SKM-1 (cell line): ENCODE data around the gene ALLC.
"Not testable (repeated sequence)": the region's sequence is repeated elsewhere in the genome, so short reads cannot be mapped to it uniquely, and the experiment has no call there.

ENCODE experiments used
- DNase-seq: peaks from one replicate; lab custom pipeline; 2025; ENCODE audit not compliant: unreplicated experiment; lab: John Stamatoyannopoulos, UW

The ALLC gene

DNA sequence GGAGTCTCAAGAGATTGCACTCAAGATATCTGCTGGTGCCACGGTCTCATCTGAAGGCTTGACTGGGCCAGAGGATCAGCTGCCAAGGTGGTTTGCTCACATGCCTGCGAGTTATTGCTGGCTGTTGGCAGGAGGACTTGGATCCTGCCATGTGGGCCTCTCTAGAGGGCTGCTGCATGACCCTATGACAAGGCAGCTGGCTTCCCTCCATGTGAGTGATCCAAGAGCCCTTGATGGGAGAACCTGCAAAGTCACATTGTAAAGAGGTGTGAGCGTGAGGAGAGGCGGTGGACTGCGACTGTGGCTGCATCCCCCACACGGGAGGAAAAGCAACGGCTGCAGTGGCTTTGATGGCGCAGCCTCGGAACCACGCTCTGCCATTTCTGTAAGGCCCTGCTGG is 4.0 kb upstream of the ALLC start:
- no peak for DNase-seq

DNA sequence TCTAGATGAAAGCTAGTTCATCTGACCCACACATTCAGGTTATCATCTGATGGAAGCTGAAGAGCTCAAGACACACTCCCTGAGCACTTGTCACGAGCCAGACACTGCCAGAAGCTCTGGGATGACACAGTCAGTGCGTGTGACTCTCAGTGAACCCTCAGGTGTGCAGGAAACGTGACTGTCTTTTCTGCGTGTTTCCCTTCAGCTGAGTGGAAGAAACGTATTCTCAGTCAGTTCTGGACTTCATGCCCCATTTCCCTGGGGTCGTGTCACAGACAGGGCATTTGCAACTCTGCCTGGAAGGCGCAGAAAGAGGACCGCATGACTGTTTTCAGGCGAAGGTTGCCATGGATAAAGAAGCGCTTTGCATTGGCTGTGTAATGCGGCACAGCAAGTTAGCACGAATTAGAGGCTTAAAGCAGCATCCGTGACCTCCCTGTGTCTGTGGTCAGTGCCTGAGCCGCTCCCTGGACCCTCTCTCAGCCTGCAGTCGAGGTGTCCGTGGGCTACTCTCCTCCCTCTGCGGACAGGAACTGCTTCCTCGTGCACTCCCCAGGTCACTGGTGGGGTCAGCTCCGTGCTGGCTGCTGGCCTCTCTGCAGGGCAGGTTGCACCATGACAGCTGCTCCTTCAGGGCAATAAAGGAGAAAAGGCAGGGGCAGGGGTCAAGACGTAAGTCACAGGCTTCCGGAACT is 3.3 kb upstream of the ALLC start:
- DNase-seq = no peak

DNA sequence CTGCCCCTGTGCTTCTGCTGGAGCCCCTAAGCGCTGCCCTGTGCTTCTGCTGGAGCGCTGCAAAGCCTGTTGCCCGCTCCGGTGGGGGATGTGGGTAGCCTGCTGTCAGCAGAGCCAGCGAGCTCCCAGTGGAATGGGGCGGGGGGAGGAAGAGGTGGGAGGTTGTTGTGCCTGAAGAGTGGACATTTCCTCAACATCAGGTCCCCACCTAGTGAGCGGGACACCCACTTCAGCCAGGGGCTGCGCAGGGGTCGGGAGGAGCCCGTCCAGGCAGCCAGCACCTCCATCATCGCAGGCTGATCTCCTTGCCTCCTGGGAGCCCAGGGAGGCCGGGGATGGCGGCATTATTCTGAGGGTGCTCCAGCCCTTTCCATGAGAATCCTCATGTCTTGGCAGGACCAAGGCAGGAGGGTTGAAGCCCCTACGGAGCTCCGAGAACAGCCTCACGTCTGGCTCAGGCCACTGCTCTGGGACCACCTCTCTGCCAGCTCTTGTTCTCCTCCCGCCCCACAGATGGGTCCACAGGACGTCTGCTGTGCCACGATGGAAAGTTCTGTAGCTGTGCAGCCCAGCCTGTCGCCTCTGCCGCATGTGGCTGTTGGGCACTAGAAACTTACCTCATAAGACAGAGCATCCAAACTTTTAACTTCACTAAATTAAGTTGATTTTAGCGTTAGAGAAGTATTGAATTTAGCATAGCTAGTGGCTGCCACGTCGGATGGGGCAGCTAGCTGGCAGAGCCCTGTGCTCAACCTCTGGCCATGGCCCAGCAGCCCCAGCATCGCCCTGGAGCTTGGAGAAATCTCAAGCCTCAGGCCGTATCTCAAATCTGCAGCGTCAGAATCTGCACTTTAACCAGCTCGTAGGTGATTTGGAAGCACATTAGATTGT is 1.9 kb upstream of the ALLC start:
- no peak for DNase-seq

DNA sequence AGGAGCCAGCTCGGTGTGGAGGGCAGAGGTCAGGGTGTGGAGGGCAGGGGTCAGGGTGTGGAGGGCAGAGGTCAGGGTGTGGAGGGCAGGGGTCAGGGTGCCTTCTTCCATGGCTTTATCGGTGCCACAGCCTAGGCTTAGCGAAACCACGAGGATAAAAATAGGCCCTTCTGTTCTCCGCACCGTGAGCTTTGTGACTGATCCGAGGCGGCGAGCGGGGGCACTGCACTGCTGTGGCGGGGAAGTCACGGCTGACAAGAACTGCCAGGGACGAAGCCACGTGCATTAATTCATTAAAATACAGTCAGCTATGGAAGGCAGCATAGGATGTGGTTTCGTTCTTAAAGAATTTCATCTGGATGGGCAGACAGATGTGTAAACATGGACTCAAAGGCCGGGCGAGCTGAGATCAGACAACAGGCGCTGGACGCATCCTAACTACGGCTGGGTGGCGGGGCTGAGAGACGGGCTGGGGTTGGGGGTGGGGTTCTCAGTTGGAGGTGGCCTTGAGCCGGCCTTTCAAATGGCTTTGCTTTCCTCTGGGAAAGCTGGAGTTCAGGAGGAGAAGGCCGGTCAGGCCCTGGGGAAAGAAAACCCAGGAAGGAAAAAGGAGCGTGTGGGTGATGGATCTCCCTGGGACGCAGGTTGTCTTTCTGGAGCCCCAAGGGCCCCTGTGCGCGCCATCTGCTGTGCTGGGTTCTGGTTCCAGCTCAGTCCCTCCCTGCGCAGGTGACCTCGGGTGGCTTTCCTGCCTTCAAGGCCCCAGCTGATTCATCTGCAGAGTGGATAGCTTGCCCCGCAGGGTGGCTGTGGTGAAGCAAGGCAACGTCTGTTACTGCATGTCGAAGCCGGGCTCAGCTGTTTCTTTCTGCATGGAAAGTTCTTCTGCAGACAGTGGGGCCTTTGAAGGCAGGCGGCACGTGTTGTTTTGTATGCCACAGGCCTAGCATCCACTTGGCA is 958 bp upstream of the ALLC start:
- no peak for DNase-seq

DNA sequence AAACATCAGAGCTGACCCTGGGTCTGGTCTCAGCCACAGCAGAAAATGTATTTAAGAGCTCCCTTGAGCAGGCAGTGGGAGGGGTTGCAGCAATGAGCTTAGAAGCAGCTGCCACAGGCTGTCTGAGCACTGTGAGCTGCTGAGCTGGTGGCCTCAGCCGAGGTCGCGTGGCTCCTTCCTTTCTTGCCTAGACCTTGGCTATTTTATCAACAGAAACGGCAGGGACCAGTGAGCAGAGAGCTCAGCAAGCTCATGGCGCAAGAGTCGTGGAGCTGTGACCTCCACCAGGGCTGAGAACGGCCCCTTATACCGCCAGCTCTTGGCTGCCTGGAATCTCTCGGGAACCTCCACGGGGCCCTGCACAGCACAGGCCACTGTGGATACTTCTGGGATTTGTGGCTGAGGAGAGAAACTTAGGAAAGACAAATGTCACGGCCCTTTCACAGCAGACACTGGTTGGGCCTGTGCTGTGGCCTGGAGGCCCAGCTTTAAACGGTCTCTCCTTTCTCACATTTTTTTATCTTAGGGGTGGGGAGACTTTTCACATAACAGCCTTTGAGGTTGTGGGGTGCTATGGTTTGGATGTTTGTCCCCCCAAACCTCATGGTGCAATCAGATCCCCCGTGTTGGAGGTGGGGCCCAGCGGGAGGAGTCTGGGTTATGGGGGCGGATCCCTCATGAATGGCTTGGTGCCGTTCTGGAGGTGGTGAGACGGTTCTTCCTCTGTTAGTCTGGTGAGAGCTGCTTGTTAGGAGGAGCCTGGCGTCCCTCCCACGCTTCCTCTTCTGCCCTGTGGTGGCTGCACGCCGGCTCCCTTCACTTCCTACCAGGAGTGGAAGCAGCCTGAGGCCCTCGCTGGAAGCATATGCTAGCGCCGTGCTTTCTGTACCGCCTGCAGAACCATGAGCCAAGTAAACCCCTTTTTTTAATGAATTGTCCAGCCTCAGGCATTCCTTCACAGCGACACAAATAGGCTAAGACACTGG is 1.7 kb downstream of the ALLC start:
- DNase-seq = peak; percentile 25

DNA sequence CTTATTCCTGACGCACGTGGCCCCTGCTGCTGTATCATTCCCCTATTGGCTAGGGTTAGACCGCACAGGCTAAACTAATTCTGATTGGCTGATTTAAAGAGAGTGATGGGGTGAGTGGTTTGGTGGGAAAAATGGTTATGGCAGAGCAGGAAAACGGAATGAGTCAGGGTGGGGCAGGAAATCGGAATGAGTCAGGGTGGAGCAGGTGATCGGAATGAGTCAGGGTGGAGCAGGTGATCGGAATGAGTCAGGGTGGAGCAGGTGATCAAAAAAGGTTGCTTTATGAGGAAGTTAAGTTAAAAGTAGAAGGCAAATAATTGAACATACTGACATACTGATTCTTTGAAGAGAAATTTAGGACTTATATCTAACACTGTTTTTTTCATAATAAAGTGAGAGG is 2.6 kb downstream of the ALLC start:
- DNase-seq = not testable (repeated sequence)

DNA sequence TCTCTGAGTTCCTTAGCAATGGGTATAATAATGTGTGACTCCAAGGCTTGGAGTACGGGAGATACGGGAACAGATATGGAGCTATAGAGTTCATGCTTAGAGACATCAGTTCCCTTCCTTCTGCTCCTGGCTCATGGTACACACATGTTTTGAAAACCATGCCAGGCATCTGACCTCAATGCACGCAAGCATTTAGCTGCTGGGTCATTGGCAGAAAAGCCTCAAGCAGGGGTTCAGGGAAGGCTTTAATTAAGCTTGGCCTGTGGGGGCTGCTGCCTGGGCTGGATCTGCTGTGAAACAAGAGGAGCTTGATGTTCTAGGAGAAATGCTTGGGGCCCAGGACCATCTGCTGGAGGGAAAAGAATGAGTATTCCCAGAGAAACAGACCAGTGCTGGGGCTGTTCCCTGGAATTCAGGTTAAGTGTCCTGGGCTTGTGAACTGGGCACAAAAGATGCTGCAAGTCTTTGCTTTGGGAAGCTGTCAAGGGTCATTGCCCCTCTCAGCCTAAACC is 3.2 kb downstream of the ALLC start:
- no peak for DNase-seq

DNA sequence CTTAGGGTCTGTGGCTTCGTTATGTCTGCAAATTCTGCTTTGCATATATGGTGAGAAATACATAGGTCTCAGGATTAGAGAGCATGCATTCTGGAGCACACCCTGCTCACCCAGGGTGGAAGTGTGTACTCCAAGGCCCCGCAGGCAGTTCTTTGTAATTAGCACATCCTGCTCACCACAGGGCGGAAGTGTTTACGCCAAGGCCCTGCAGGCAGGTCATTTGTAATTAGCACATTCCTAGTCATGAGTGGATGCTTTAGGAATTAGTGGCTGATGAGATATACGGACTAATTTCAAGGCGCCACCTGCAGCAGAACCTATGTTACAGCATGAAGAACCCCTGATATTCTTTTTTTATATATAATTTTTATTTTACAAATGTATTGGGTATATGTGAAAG is 4.2 kb downstream of the ALLC start:
- peak; percentile 69 for DNase-seq

DNA sequence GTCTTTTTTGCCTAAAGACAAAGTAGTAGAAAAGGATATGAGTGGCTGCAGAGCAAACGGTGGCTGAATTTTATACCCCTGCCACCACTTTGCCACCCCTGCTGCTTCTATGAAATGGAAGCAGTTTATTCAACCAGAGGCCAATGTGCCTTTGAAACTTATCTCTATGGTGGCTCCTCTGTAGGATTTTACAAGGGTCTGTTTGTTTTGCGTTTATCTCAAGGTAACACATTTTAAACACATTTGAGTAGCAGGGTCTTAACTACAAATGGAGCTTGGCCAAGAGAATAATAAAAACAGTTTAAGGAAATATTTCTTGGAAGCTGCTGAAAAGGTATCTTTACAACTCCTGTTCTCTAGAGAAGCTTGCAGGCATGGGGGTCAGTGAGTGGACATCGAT is 6.1 kb downstream of the ALLC start:
- no peak for DNase-seq

DNA sequence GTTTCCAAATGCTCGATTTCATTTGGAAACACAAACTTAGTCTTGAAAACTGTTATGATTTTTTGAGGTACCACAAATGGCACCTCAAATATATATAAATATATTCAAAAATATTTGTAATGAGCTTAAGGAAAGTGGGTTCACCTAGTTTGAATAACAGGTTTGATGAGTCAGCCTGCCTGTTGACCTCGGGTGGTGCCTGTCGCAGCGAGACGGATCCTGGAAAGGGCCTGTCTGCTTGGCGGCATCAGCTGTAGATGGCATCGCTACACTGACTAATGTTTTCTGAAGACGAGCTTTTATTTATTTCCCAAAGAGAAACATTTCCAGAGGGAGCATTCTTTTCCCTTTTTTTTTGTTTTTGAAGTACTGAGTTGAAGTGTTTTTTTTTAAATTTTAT is 6.9 kb downstream of the ALLC start:
- DNase-seq = no peak

DNA sequence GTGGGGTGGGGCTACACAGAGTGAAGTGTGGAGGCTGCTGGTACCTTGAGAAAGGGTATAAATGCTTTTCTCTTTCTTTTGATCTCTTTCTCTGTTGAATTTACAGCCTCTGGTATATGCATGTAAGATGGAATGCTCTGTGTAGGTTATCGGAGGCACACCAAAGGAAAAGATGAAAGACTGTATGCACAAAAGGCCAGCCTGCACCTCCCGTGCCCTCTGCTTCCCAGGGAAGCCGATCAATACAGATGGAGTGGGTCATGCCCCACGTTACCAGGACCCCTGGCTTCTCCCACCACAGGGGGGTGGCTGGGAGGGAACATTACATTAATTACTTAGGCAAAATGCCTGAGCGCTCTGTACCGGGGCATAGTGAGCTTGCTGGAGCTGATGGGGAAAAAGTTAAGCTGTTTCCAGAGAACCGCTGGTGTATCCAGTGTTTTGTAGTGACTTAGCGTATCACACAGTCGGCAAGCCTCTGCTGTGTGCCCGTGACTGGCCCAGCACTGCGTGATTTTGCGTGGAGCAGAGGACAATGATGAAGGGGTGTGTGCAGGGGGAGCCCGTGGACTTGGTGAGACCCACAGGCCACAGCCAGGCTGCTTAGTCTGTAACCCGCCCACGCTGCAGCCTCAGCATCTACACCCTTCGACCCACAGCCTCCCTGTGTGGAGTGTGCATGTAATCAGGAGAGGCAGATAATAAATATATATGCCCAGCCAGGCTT is 8.0 kb downstream of the ALLC start:
- DNase-seq = no peak

DNA sequence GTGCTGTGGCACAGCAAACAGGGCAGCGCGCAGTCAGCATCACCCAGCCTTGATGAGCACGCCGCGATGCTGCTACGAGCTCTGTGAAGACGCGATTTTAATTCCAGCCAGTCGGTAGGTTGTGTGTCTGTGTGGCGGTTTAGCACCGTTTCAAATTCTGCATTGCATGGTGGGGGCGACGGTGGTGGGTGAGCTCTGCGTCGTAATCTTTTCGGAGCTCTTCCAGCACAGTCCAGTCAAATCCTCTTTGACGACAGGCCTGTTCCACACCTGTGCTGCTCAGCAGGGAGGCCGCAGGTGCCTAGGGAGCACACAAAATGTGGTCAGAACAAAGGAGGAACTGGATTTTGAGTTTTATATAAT is 8.6 kb downstream of the ALLC start:
- DNase-seq = no peak

DNA sequence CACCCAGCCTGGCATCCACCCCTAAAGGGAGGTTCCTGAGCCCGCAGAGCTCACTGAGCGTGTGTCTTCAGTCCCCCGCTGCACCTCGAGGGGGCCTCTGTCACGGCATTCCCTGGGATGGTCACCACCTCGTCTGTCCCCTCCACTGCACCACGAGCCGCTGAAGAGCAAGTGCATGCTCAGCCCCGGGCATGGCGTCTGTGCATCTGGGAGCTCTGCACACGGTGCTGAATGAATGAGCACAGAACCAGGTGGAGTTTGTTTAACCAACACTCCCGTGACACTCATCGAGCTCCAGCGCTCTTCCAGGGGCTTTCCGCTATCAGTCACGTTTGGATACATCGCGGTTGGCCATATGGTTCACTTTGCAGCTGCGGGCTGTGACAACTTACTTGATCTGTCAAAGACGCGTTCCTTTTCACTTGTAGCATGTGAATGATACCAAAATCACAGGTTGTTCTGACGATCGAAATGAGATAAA is 9.2 kb downstream of the ALLC start:
- no peak for DNase-seq

DNA sequence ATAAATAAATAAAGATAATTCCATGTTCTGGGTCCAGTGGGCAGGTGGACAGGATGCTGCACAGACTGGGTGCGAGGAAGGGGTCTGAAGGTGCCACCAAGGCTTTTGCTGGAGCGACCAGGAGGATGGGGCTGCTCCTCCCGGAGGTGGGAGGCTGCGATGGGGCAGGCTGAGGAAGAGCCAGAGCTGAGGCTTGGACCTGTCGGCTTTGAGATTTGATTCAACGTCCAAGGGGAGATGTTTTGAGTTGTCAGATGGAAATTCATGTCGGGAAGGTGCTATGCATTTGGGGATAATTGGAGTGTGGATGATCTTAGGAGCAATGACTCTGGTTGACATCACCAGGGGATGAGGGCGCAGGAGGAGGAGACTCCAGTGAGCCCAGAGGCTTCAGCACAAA is 11.7 kb downstream of the ALLC start:
- DNase-seq = no peak

DNA sequence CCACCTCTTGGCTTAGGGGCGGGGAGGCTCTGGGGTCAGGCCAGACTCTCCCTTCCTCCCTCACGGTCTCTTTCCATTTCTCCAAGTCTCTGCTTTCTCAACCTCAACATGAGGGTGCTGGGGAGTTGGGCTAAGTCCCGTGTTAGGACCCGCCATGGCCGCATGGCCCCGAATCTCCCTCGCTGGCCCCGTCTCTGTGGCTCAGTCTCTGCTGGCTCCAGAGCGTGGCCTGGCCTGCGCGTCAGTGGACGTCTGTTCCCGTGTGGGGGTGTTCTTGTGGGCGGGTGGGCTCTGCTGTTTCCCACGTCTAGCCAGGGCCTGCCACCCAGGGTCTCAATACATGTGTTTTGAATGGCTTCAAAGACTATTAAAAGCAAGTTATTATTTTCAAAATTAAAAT is 12.4 kb downstream of the ALLC start:
- DNase-seq = no peak

DNA sequence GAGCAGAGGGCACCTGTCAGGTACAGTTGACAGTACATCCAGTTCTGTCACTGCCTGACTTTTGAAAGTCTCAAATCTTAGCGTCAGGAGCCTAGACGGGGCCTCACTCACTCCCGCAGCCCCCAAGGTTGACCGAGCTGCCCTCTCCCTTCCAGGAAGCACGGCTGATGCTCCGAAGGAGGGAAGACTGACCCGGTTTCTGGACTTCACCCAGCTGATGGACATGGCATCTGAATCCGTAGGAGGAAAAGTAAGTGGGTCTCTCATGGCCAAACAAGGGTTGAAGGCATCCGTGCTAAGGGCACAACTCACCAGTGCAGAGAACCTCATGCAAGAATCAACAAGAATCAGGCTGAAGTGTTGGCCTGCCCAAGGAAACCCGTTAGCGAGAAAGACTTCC is 12.9 kb downstream of the ALLC start:
- no peak for DNase-seq

DNA sequence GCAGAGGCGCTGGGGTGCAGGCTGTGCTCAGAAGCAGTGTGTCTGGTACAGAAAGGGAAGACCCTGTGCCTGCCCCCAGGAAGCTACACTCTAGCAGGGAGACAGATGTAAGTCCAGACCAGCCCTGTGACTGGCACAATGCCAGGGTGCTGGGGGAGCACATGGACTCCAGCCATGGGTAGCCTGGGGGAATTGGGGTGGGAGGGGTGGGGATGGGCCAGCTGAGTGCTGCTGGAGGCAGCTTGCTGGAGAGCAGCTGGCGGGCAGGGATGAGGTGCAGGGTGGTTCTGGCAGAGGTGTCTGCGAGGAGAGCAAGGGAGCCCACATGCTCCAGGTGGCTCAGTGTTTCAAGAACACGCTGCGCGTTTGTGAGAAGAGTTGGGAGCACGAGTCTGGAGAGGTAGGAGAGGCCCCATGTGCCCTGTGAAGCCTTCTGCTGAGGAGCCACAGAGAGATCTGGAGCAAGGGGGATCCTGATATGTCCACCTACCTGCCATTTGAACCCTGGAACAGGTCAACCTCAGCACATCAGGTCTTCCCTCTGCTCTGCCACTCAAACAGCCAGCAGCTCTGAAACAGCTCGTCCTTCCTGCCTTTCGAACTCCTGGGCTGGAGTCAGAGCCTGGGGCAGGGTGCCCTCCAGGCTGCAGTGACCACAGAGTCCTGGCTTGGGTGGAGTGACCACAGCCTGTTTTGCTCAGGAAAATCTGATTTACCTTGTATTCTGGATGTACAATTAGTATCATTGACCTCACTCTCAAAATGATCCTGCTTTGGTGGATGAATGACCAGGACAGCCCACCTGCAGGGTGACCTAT is 15.1 kb downstream of the ALLC start:
- DNase-seq = no peak

DNA sequence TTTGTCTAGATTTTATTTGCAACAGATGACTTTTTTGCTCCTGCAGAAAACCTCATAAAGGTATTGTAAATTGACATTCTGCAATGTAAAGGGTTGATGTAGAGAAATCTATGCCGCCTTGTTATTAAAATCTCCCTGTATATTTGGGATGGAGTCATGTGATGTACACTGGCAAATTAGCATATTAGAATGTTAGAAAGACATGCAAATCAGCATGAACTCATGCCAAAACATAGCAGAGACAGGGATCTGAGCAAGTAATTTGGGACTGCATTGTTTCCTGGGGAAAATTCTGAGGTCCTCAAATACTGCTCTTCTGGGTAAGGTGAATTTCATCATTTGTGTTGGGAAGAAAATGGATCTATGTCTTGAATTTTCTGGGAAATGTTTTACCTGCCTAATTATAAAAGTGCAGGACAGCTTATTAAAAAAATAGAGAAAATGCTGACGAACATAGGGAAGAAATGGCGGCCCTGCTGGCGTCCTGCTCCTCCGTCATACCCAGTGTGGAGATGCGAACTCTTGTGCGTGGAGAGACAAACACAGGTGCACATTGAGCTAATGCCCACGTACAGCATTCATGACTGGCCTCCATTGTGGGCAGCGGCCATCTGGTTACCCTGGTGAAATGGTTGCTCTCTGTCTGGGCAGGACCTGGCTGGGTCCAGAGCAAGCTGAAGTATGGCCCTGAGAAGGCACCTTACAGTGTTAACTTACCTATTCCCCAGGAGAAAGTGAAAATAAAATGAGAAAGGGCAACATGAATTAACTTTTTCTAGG is 16.3 kb downstream of the ALLC start:
- DNase-seq = no peak
